ENCODE data around the gene ATP5MC2. TPM values are rescaled to one million over a fixed set of nuclear protein-coding genes. Genes with fewer than 3 reads are reported as not detected.

ATP5MC2 gene
- total and polyA plus RNA-seq, 2 of the 4 experiments (the other 2 are of a cell fraction): 309 to 361 TPM

DNA sequence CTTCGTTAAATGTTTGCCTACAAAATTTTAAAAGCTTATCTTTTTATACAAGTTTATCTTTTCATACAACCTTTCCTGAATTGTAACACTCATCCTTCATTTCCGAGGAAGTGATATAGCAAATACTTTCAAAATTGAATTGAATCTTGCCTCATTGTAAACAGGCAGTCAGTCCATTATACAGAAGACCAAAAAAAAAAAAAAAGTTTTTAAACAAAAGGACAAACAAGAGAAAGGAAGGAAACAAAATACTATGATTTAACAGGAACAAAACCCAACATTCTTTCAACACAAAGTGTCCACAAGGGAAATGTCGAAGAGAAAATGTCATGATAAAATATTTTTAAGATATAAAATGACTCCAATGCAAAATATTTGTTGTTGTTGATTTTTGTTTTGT is 58.2 kb downstream of the ATP5MC2 start:
- no peak for ATAC-seq (ENCODE audit: low read depth)
- H3K27me3 ChIP-seq (ENCODE audit: control insufficient read depth, insufficient read depth, low read length): no peaks in the 10 kb centered on the region
- no peak overlapping the region for H3K4me3 ChIP-seq (ENCODE audit: insufficient read depth, low read depth, low read length)
- BruUV-seq (replicated peaks): no TSS peak
- in situ Hi-C loops (cut with MboI; ENCODE audit: low sequenced_read_pairs) (no loop called here), intact Hi-C loops (cut with micrococcal nuclease) (no loop called here), dilution Hi-C loops (cut with HindIII; ENCODE audit: low sequenced_read_pairs, unreplicated experiment) (no loop called here)
- H2AK5ac ChIP-seq (ENCODE audit: low read depth, low read length): no peak overlapping the region
- no peak overlapping the region for H2BK120ac ChIP-seq (ENCODE audit: low read depth, low read length)
- no CpG with 5 or more reads among the region's 3 CpGs for WGBS, 2 experiments (ENCODE audit: extremely low coverage in 2 of 2, insufficient read length in 1 of 2)
- H2AFZ ChIP-seq (replicated peaks; ENCODE audit: low read length, poor library complexity): no peak overlapping the region
- no peak overlapping the region for H3K56ac ChIP-seq (ENCODE audit: extremely low read depth, insufficient read depth, low read length)
- TF ChIP-seq RCOR1 (IDR thresholded peaks at IDR 0.05; ENCODE audit: insufficient replicate concordance, low read length): no peak
- TF ChIP-seq RAD21 (IDR thresholded peaks at IDR 0.05; ENCODE audit: low read length): no peak
- no peak for TF ChIP-seq BHLHE40 (IDR thresholded peaks at IDR 0.05; ENCODE audit: low read depth, low read length)
- TF ChIP-seq, protein P1, sequence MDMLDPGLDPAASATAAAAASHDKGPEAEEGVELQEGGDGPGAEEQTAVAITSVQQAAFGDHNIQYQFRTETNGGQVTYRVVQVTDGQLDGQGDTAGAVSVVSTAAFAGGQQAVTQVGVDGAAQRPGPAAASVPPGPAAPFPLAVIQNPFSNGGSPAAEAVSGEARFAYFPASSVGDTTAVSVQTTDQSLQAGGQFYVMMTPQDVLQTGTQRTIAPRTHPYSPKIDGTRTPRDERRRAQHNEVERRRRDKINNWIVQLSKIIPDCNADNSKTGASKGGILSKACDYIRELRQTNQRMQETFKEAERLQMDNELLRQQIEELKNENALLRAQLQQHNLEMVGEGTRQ (IDR thresholded peaks at IDR 0.05; ENCODE audit: low read depth, low read length): no peak
- no peak for TF ChIP-seq MAFK (IDR thresholded peaks at IDR 0.05; ENCODE audit: low read depth, low read length)
- TF ChIP-seq MAZ (IDR thresholded peaks at IDR 0.05; ENCODE audit: borderline replicate concordance, low read depth, low read length): no peak
- no peak for TF ChIP-seq MXI1 (IDR thresholded peaks at IDR 0.05; ENCODE audit: borderline replicate concordance, low read depth, low read length)
- TF ChIP-seq CHD1 (IDR thresholded peaks at IDR 0.05; ENCODE audit: low read depth, low read length): no peak
- TF ChIP-seq SMC3 (IDR thresholded peaks at IDR 0.05; ENCODE audit: low read depth, low read length): no peak
- no peak for TF ChIP-seq NFE2L2 (IDR thresholded peaks at IDR 0.05; ENCODE audit: low read depth, low read length)
- no peak for TF ChIP-seq POLR2A (IDR thresholded peaks at IDR 0.05; ENCODE audit: low read depth, low read length)
- TF ChIP-seq, protein P2, sequence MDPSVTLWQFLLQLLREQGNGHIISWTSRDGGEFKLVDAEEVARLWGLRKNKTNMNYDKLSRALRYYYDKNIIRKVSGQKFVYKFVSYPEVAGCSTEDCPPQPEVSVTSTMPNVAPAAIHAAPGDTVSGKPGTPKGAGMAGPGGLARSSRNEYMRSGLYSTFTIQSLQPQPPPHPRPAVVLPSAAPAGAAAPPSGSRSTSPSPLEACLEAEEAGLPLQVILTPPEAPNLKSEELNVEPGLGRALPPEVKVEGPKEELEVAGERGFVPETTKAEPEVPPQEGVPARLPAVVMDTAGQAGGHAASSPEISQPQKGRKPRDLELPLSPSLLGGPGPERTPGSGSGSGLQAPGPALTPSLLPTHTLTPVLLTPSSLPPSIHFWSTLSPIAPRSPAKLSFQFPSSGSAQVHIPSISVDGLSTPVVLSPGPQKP (IDR thresholded peaks at IDR 0.05; ENCODE audit: borderline replicate concordance, low read depth, low read length): no peak
- H2AK9ac ChIP-seq (replicated peaks; ENCODE audit: low read depth, low read length, poor library complexity): no peak overlapping the region
- H4K91ac ChIP-seq (ENCODE audit: insufficient read depth, low read depth, low read length): no peak overlapping the region
- H3K9me1 ChIP-seq (ENCODE audit: insufficient read depth, low read length): no peaks in the 10 kb centered on the region; the same call in 1 of the 2 replicates
- peaks cover 11% of the 10 kb centered on the region for H4K20me1 ChIP-seq (ENCODE audit: insufficient read depth, low read length)
- no peak overlapping the region for H2BK20ac ChIP-seq (ENCODE audit: low read depth, low read length)
- H2BK15ac ChIP-seq (ENCODE audit: low read depth, low read length): no peak overlapping the region
- no peak overlapping the region for H3K4me2 ChIP-seq (ENCODE audit: low read depth, low read length)
- no peak overlapping the region for H3K9ac ChIP-seq (ENCODE audit: low read depth, low read length)
- ChIA-PET CTCF (no interaction called here), POLR2A (ENCODE audit: unreplicated experiment) (no interaction called here)
- DNase-seq: no peak
- H3K27ac ChIP-seq (ENCODE audit: insufficient read depth, low read length): no peak overlapping the region
- H3K14ac ChIP-seq (replicated peaks; ENCODE audit: low read depth, low read length): no peak overlapping the region
- H3K4me1 ChIP-seq (ENCODE audit: control insufficient read depth, insufficient read depth, low read length): no peaks in the 10 kb centered on the region
- H3K36me3 ChIP-seq (ENCODE audit: control insufficient read depth, insufficient read depth, low read length): peaks cover 4% of the 10 kb centered on the region
- H3K4ac ChIP-seq (ENCODE audit: low read depth, low read length): no peak overlapping the region
- no peaks in the 10 kb centered on the region for H3K9me3 ChIP-seq (ENCODE audit: control insufficient read depth, insufficient read depth, low read length)
- H2BK5ac ChIP-seq (ENCODE audit: low read depth, low read length, poor library complexity, severe bottlenecking): no peak overlapping the region
- H4K5ac ChIP-seq (ENCODE audit: low read depth, low read length): no peak overlapping the region
- no peak overlapping the region for H3K23ac ChIP-seq (ENCODE audit: low read depth, low read length)
- H4K8ac ChIP-seq (ENCODE audit: low read depth in 2 of 2, low read length in 2 of 2): no peak overlapping the region
- H3K18ac ChIP-seq (ENCODE audit: low read depth, low read length): no peak overlapping the region
- peaks cover 26 to 57% of the 10 kb centered on the region in 2 experiments; a peak in 3 of 4 replicates for H3K79me1 ChIP-seq (ENCODE audit: low read depth in 1 of 2, low read length in 2 of 2)
